Nephron (organoid): ENCODE results near the gene CISD1.
A peak's percentile ranks its signal among the peaks of the same experiment; 100 is the strongest.

Source experiments
- H3K27ac Mint-ChIP-seq, 3 experiments: 2 replicates each; pipeline ENCODE4 v1.8.0; 2020; ENCODE audit warnings: mixed read lengths in 3 of 3, mild to moderate bottlenecking in 2 of 3, moderate library complexity in 1 of 3
- H3K27me3 Mint-ChIP-seq: 2 replicates; pipeline ENCODE4 v1.8.0; 2021; ENCODE audit warnings: low read depth, mild to moderate bottlenecking, moderate library complexity, mixed read lengths
- H3K36me3 Mint-ChIP-seq: 2 replicates; pipeline ENCODE4 v1.8.0; 2020; ENCODE audit warnings: low read depth, mixed read lengths
- H3K4me1 Mint-ChIP-seq: 2 replicates; pipeline ENCODE4 v1.8.0; 2020; ENCODE audit warnings: mixed read lengths
- H3K4me3 Mint-ChIP-seq, 3 experiments: 2 replicates each; pipeline ENCODE4 v1.8.0; 2020; ENCODE audit warnings: mild to moderate bottlenecking in 3 of 3, mixed read lengths in 3 of 3, moderate library complexity in 2 of 3
- H3K9me3 Mint-ChIP-seq: 2 replicates; pipeline ENCODE4 v1.8.0; 2020; ENCODE audit warnings: mixed read lengths
- TF ChIP-seq, protein P1 (sequence below), 3 experiments: fragments of 200-600 bp; sonication (generic); IDR thresholded peaks; one replicate each; pipeline ENCODE4 v1.5.0; 2021; ENCODE audit warnings: antibody characterized with exemption in 3 of 3; ENCODE audit not compliant: unreplicated experiment in 3 of 3

The CISD1 gene

DNA sequence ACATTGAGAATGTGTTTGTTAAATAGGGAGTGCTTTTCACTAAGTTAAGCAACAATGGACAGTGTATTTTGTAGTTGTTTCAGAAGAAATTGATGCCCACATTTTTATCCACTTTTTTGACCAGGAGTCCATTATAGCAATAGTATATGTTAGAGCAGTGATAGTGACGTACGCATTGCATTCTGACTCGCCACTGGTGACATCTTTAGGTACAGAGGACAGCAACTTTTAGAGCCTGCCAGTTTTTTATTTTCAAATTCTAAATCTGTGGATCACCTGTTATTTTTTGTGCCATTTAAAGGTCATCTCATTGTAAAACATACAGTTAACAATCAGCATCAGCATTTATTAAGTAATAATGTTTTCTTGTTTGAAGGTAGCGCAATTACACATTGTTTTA, 67.3 kb downstream of the CISD1 start:
- no peaks in the 10 kb centered on the region for H3K9me3 Mint-ChIP-seq
- TF ChIP-seq, protein P1, sequence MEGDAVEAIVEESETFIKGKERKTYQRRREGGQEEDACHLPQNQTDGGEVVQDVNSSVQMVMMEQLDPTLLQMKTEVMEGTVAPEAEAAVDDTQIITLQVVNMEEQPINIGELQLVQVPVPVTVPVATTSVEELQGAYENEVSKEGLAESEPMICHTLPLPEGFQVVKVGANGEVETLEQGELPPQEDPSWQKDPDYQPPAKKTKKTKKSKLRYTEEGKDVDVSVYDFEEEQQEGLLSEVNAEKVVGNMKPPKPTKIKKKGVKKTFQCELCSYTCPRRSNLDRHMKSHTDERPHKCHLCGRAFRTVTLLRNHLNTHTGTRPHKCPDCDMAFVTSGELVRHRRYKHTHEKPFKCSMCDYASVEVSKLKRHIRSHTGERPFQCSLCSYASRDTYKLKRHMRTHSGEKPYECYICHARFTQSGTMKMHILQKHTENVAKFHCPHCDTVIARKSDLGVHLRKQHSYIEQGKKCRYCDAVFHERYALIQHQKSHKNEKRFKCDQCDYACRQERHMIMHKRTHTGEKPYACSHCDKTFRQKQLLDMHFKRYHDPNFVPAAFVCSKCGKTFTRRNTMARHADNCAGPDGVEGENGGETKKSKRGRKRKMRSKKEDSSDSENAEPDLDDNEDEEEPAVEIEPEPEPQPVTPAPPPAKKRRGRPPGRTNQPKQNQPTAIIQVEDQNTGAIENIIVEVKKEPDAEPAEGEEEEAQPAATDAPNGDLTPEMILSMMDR (IDR thresholded peaks at IDR 0.05; ENCODE audit: unreplicated experiment in 3 of 3) = no peak
- no peaks in the 10 kb centered on the region for H3K27me3 Mint-ChIP-seq
- peak overlapping the region; percentile 96 to 98 (median 97) for H3K4me3 Mint-ChIP-seq
- peak overlapping the region in 2 of 3 experiments; percentile 75 to 87 for H3K27ac Mint-ChIP-seq
- H3K4me1 Mint-ChIP-seq = peaks cover 16% of the 10 kb centered on the region
- no peaks in the 10 kb centered on the region for H3K36me3 Mint-ChIP-seq
